WERI-Rb-1 (cell line): ENCODE results near the gene EMC9.
A peak's percentile ranks its signal among the peaks of the same experiment; 100 is the strongest.

Source experiments
- DNase-seq: peaks from one replicate; pipeline ENCODE4 v3.0.0-alpha.2; 2020
- H3K27ac ChIP-seq: fragments of 250-450 bp; sonication (Bioruptor Pico); 2 replicates; pipeline ENCODE4 v1.5.1; 2020; ENCODE audit warnings: mild to moderate bottlenecking, moderate library complexity
- H3K27me3 ChIP-seq: fragments of 250-450 bp; sonication (Bioruptor Pico); 2 replicates; pipeline ENCODE4 v1.5.1; 2021; ENCODE audit warnings: mild to moderate bottlenecking, low read depth, moderate library complexity; ENCODE audit not compliant: insufficient read depth, severe bottlenecking
- H3K36me3 ChIP-seq: fragments of 250-450 bp; sonication (Bioruptor Pico); 2 replicates; pipeline ENCODE4 v1.5.1; 2020; ENCODE audit warnings: mild to moderate bottlenecking, moderate library complexity
- H3K4me3 ChIP-seq: 2 replicates; pipeline ENCODE4 v1.5.1; 2011; ENCODE audit warnings: low read depth, mild to moderate bottlenecking, control low read depth, low read length
- H3K9me3 ChIP-seq: fragments of 250-450 bp; sonication (Bioruptor Pico); 2 replicates; pipeline ENCODE4 v1.5.1; 2021; ENCODE audit warnings: mild to moderate bottlenecking, moderate library complexity; ENCODE audit not compliant: severe bottlenecking
- CTCF ChIP-seq: IDR thresholded peaks from 2 replicates; pipeline ENCODE4 v1.5.1; 2011; ENCODE audit warnings: low read depth, mild to moderate bottlenecking, control low read depth, inconsistent platforms, low read length

The EMC9 gene

GRCh38 chr14:24187539-24187915 is 46.1 kb upstream of the EMC9 start:
- Histone ChIP-seq H3K9me3 (no peaks in the 10 kb centered on the region), H3K36me3 (peaks cover 66% of the 10 kb centered on the region), H3K27me3 (no peaks in the 10 kb centered on the region), H3K27ac (peak overlapping the region; percentile 79; the same call in 1 of the 2 replicates), H3K4me3 (no peak overlapping the region)
- DNase-seq, result no peak
- no peak for TF ChIP-seq CTCF

- Histone ChIP-seq H3K36me3 (peaks cover 64% of the 10 kb centered on the region), H3K9me3 (no peaks in the 10 kb centered on the region), H3K4me3 (no peak overlapping the region), H3K27me3 (no peaks in the 10 kb centered on the region), H3K27ac (no peak overlapping the region)
- no peak for DNase-seq
- no peak for TF ChIP-seq CTCF
Observed at GRCh38 chr14:24186831-24187538, 45.6 kb upstream of the EMC9 start.

GRCh38 chr14:24185741-24186140 is 44.4 kb upstream of the EMC9 start:
- no peak overlapping the region for H3K4me3 ChIP-seq

GRCh38 chr14:24185026-24185425 is 43.6 kb upstream of the EMC9 start:
- no peak for TF ChIP-seq CTCF
- Histone ChIP-seq H3K36me3 (peaks cover 70% of the 10 kb centered on the region), H3K27me3 (no peaks in the 10 kb centered on the region), H3K9me3 (no peaks in the 10 kb centered on the region), H3K4me3 (no peak overlapping the region), H3K27ac (no peak overlapping the region)
- no peak for DNase-seq

More at GRCh38 chr14:24185741-24186140, 44.4 kb upstream of the EMC9 start:
- DNase-seq, result no peak
- H3K36me3 ChIP-seq, result peaks cover 67% of the 10 kb centered on the region
- no peak for TF ChIP-seq CTCF
- H3K27me3 ChIP-seq, result no peaks in the 10 kb centered on the region
- H3K27ac ChIP-seq, result no peak overlapping the region
- H3K9me3 ChIP-seq, result no peaks in the 10 kb centered on the region

GRCh38 chr14:24184104-24184970 is 42.9 kb upstream of the EMC9 start:
- peaks cover 77% of the 10 kb centered on the region for H3K36me3 ChIP-seq
- H3K27me3 ChIP-seq, result no peaks in the 10 kb centered on the region

More at GRCh38 chr14:24184104-24184970, 42.9 kb upstream of the EMC9 start:
- TF ChIP-seq CTCF, result no peak
- no peak for DNase-seq
- no peak overlapping the region for H3K27ac ChIP-seq
- H3K4me3 ChIP-seq, result no peak overlapping the region
- H3K9me3 ChIP-seq, result no peaks in the 10 kb centered on the region
